Central memory CD4-positive, alpha-beta T cell (primary cell): ENCODE data around the gene KL.

ENCODE experiments used
- DNase-seq: peaks from one replicate; pipeline ENCODE4 v3.0.0; 2022

KL gene

DNA sequence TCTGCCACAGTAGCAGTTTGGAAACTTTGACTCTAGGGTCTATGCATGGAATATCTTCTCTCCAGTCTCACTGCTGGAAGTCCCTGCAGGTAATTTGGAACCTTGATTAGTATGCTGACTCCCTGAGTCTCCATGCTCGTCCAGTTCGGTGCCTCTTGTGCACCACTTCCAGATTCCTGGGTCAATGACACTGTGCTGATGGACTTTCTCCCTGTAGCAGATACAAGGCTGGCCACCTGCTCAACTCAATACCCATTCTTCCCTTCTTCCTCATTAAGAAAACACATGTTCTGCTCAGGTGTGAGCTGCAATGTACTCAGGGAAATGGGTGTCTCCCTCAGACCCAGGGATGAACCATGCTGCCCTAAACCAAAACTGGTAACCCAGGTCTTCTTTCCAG lies 99.1 kb downstream of the KL start:
- no peak for DNase-seq
